ENCODE results near the gene DKK1. TPM values are rescaled to one million over a fixed set of nuclear protein-coding genes. Genes with fewer than 3 reads are reported as not detected.

The DKK1 gene
- total RNA-seq, 1 donor, result 66.2 TPM

- no peaks in the 10 kb centered on the region for H4K20me1 ChIP-seq (ENCODE audit: insufficient read depth, low read length)
- H3K4me2 ChIP-seq (ENCODE audit: insufficient read depth, low read length), result no peak overlapping the region
- no peaks in the 10 kb centered on the region for H3K27me3 ChIP-seq (ENCODE audit: insufficient read depth, low read length)
- peaks cover 11% of the 10 kb centered on the region for H3K4me1 ChIP-seq (ENCODE audit: insufficient read depth, low read length)
- no peak for TF ChIP-seq CTCF (IDR thresholded peaks at IDR 0.05; ENCODE audit: extremely low read depth, low read depth, low read length)
- no peak overlapping the region for H2AFZ ChIP-seq (ENCODE audit: low read length)
- no peak overlapping the region for H3K27ac ChIP-seq (ENCODE audit: low read depth, low read length)
- H3K79me2 ChIP-seq (ENCODE audit: insufficient read depth, low read length), result no peaks in the 10 kb centered on the region
- H3K36me3 ChIP-seq (ENCODE audit: insufficient read depth, low read length), result no peaks in the 10 kb centered on the region
- H3K4me3 ChIP-seq (ENCODE audit: insufficient read depth, low read length), result no peak overlapping the region
- DNase-seq (ENCODE audit: insufficient read length, low spot score, missing footprints), result no peak
- no peaks in the 10 kb centered on the region for H3K9me3 ChIP-seq (ENCODE audit: low read depth, low read length)
These were observed 20.5 kb downstream of the DKK1 start for GRCh38 chr10:52334595-52334994.

- Histone ChIP-seq H4K20me1 (ENCODE audit: insufficient read depth, low read length) (no peaks in the 10 kb centered on the region), H3K27ac (ENCODE audit: low read depth, low read length) (no peak overlapping the region), H2AFZ (ENCODE audit: low read length) (no peak overlapping the region), H3K79me2 (ENCODE audit: insufficient read depth, low read length) (no peaks in the 10 kb centered on the region), H3K36me3 (ENCODE audit: insufficient read depth, low read length) (no peaks in the 10 kb centered on the region), H3K4me3 (ENCODE audit: insufficient read depth, low read length) (no peak overlapping the region), H3K27me3 (ENCODE audit: insufficient read depth, low read length) (no peaks in the 10 kb centered on the region), H3K9me3 (ENCODE audit: low read depth, low read length) (no peaks in the 10 kb centered on the region), H3K4me2 (ENCODE audit: insufficient read depth, low read length) (no peak overlapping the region), H3K4me1 (ENCODE audit: insufficient read depth, low read length) (peaks cover 11% of the 10 kb centered on the region)
- TF ChIP-seq CTCF (IDR thresholded peaks at IDR 0.05; ENCODE audit: extremely low read depth, low read depth, low read length), result no peak
- DNase-seq (ENCODE audit: insufficient read length, low spot score, missing footprints), result peak; percentile 72
These were observed 21.6 kb downstream of the DKK1 start for GRCh38 chr10:52335665-52336064.

GRCh38 chr10:52337225-52337624 is 23.1 kb downstream of the DKK1 start:
- Histone ChIP-seq H3K4me1 (ENCODE audit: insufficient read depth, low read length) (peaks cover 11% of the 10 kb centered on the region), H3K4me3 (ENCODE audit: insufficient read depth, low read length) (no peak overlapping the region), H3K79me2 (ENCODE audit: insufficient read depth, low read length) (no peaks in the 10 kb centered on the region), H4K20me1 (ENCODE audit: insufficient read depth, low read length) (no peaks in the 10 kb centered on the region), H2AFZ (ENCODE audit: low read length) (no peak overlapping the region), H3K9me3 (ENCODE audit: low read depth, low read length) (no peaks in the 10 kb centered on the region), H3K36me3 (ENCODE audit: insufficient read depth, low read length) (no peaks in the 10 kb centered on the region), H3K4me2 (ENCODE audit: insufficient read depth, low read length) (no peak overlapping the region), H3K27ac (ENCODE audit: low read depth, low read length) (no peak overlapping the region), H3K27me3 (ENCODE audit: insufficient read depth, low read length) (no peaks in the 10 kb centered on the region)
- DNase-seq (ENCODE audit: insufficient read length, low spot score, missing footprints), result no peak
- no peak for TF ChIP-seq CTCF (IDR thresholded peaks at IDR 0.05; ENCODE audit: extremely low read depth, low read depth, low read length)

DNA sequence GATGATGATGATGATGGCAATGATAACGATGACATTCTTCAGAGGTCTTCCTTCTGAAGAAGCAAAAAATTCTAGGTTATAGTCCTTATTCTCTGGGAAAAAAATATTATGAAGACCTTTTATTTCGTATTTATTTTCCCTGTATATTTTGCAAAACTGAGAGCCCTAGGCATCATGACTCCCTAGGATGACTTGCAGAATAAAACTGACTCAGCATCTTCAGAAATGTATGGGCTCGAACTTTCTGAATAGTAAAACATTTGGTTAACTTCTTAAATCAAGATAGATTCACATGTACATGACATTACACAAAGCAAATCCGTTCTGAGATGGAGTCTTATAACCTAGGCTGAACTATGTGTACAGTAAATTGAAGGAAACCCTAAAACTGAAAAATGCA is 29.4 kb downstream of the DKK1 start:
- no peaks in the 10 kb centered on the region for H3K9me3 ChIP-seq (ENCODE audit: low read depth, low read length)
- no peak for TF ChIP-seq CTCF (IDR thresholded peaks at IDR 0.05; ENCODE audit: extremely low read depth, low read depth, low read length)
- H4K20me1 ChIP-seq (ENCODE audit: insufficient read depth, low read length), result no peaks in the 10 kb centered on the region
- H2AFZ ChIP-seq (ENCODE audit: low read length), result peak overlapping the region; percentile 12
- H3K27me3 ChIP-seq (ENCODE audit: insufficient read depth, low read length), result no peaks in the 10 kb centered on the region
- no peak overlapping the region for H3K4me3 ChIP-seq (ENCODE audit: insufficient read depth, low read length)
- H3K4me2 ChIP-seq (ENCODE audit: insufficient read depth, low read length), result peak overlapping the region; percentile 18
- no peak overlapping the region for H3K27ac ChIP-seq (ENCODE audit: low read depth, low read length)
- no peak for DNase-seq (ENCODE audit: insufficient read length, low spot score, missing footprints)
- no peaks in the 10 kb centered on the region for H3K36me3 ChIP-seq (ENCODE audit: insufficient read depth, low read length)
- no peaks in the 10 kb centered on the region for H3K79me2 ChIP-seq (ENCODE audit: insufficient read depth, low read length)
- no peaks in the 10 kb centered on the region for H3K4me1 ChIP-seq (ENCODE audit: insufficient read depth, low read length)

All from osteoblast (primary cell).